ENCODE data around the gene INPP4B. TPM values are rescaled to one million over a fixed set of nuclear protein-coding genes. Genes with fewer than 3 reads are reported as not detected.

INPP4B gene
- total and polyA plus RNA-seq, 2 donors (not counting 1 experiment from before 2014, with no cell fraction given) = 0.03 TPM; not detected in 1

DNA sequence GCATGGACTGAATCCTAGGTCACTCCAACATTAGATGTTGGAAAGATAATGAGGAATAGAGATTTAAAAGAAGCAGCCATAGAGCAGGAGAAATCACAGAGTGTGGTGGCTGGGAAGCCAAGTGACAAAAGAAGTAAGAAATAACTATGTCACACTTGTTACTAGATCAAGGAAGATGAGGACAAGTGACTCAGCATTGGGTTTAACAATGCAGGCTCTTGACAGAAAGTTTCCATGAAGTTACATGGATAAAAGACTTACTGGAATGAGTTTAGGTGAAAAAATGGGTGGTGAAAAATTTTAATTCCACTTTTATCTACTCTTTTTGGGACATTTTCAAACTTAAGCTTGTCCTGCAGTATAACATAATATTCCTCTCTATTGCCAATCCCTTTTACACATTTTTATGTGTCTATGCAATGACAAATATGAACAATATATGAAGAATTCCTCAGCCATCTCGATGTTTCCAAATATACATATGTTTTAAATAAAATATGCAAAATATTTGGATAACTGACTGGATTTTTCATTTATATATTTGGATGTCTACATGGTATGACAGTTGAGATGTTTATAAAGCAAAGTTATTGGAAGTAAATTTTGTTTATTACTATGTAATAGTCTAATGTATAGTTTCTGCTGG, 747.1 kb downstream of the INPP4B start:
- H3K36me3 ChIP-seq (replicated peaks in 1 of 2; ENCODE audit: control extremely low read depth in 1 of 2, control insufficient read depth in 1 of 2, extremely low read depth in 1 of 2, insufficient read depth in 2 of 2, low read length in 1 of 2) = no peaks in the 10 kb centered on the region
- no CpG with 5 or more reads among the region's 1 CpG for WGBS (ENCODE audit: insufficient coverage)
- no peak overlapping the region for H3K27ac Mint-ChIP-seq

DNA sequence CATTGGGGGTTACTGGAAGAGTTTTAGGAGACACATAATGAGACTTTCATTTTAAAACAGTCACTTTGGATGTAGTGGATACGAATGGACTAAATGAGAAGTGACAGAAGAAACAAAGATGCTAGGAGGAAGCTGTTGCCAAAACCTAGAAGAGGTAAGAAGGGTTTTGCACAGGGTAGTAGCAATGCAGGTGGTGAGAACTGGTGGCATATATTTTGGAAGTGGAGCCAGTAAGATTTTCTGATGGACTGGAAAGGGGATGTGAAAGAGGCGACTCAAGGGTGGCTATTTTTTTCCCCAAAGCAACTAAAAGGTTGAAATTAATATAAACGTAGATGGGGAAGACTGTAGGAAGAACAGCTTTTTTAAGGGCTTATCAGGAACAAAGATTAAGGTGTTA, 747.7 kb downstream of the INPP4B start:
- no peaks in the 10 kb centered on the region for H3K9me3 ChIP-seq (ENCODE audit: control extremely low read depth in 1 of 3, control insufficient read depth in 2 of 3, insufficient read depth in 1 of 3, low read length in 2 of 3)
- H3K79me2 ChIP-seq (ENCODE audit: control insufficient read depth, insufficient read depth, low read length) = no peaks in the 10 kb centered on the region
- 84% methylated on average over 3 of the region's 3 CpGs for WGBS (ENCODE audit: insufficient coverage)
- intact Hi-C loops (cut with micrococcal nuclease) = no loop called here
- no peak for TF ChIP-seq EZH2 (IDR thresholded peaks at IDR 0.05; ENCODE audit: borderline replicate concordance, insufficient read depth, low read depth, low read length, poor library complexity, severe bottlenecking)
- TF ChIP-seq, protein P1, sequence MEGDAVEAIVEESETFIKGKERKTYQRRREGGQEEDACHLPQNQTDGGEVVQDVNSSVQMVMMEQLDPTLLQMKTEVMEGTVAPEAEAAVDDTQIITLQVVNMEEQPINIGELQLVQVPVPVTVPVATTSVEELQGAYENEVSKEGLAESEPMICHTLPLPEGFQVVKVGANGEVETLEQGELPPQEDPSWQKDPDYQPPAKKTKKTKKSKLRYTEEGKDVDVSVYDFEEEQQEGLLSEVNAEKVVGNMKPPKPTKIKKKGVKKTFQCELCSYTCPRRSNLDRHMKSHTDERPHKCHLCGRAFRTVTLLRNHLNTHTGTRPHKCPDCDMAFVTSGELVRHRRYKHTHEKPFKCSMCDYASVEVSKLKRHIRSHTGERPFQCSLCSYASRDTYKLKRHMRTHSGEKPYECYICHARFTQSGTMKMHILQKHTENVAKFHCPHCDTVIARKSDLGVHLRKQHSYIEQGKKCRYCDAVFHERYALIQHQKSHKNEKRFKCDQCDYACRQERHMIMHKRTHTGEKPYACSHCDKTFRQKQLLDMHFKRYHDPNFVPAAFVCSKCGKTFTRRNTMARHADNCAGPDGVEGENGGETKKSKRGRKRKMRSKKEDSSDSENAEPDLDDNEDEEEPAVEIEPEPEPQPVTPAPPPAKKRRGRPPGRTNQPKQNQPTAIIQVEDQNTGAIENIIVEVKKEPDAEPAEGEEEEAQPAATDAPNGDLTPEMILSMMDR (IDR thresholded peaks at IDR 0.05) = no peak
- no peak overlapping the region for H3K27ac ChIP-seq (ENCODE audit: low read length in 2 of 2)
- H3K9ac ChIP-seq (ENCODE audit: low read length) = no peak overlapping the region
- DNase-seq (no peak), ATAC-seq (ENCODE audit: low read depth) (no peak)
- H3K4me3 ChIP-seq (ENCODE audit: control extremely low read depth in 1 of 5, extremely low read depth in 1 of 5, insufficient read depth in 1 of 5, low read depth in 2 of 5, low read length in 4 of 5) = no peak overlapping the region
- Mint-ChIP-seq H3K9me3 (ENCODE audit: insufficient read depth) (no peaks in the 10 kb centered on the region), H3K4me3 (no peak overlapping the region), H3K27ac (no peak overlapping the region), H3K4me1 (no peaks in the 10 kb centered on the region), H3K27me3 (no peaks in the 10 kb centered on the region)
- POLR2A ChIA-PET = no interaction called here
- H3K27me3 ChIP-seq (replicated peaks in 1 of 4; ENCODE audit: control extremely low read depth in 1 of 4, control insufficient read depth in 3 of 4, insufficient read depth in 4 of 4, low read length in 3 of 4) = no peaks in the 10 kb centered on the region
- H2AFZ ChIP-seq (ENCODE audit: insufficient read depth, low read depth, low read length, poor library complexity, severe bottlenecking) = no peak overlapping the region
- H3K4me2 ChIP-seq (replicated peaks; ENCODE audit: low read depth, low read length, poor library complexity, severe bottlenecking) = no peak overlapping the region
- H4K20me1 ChIP-seq (ENCODE audit: control insufficient read depth, insufficient read depth, low read length, poor library complexity, severe bottlenecking) = no peaks in the 10 kb centered on the region
- no peaks in the 10 kb centered on the region for H3K4me1 ChIP-seq (ENCODE audit: control insufficient read depth in 2 of 2, insufficient read depth in 2 of 2, low read length in 2 of 2)
- CTCF ChIA-PET = no interaction called here
- no peaks in the 10 kb centered on the region for H3K36me3 ChIP-seq (replicated peaks in 1 of 2; ENCODE audit: control extremely low read depth in 1 of 2, control insufficient read depth in 1 of 2, extremely low read depth in 1 of 2, insufficient read depth in 2 of 2, low read length in 1 of 2)

More for the DNA sequence above, 747.1 kb downstream of the INPP4B start:
- no peaks in the 10 kb centered on the region for H3K27me3 Mint-ChIP-seq
- Histone ChIP-seq H3K79me2 (ENCODE audit: control insufficient read depth, insufficient read depth, low read length) (no peaks in the 10 kb centered on the region), H3K4me1 (ENCODE audit: control insufficient read depth in 2 of 2, insufficient read depth in 2 of 2, low read length in 2 of 2) (no peaks in the 10 kb centered on the region), H2AFZ (ENCODE audit: insufficient read depth, low read depth, low read length, poor library complexity, severe bottlenecking) (no peak overlapping the region), H3K27ac (ENCODE audit: low read length in 2 of 2) (no peak overlapping the region), H4K20me1 (ENCODE audit: control insufficient read depth, insufficient read depth, low read length, poor library complexity, severe bottlenecking) (no peaks in the 10 kb centered on the region), H3K9me3 (ENCODE audit: control extremely low read depth in 1 of 3, control insufficient read depth in 2 of 3, insufficient read depth in 1 of 3, low read length in 2 of 3) (no peaks in the 10 kb centered on the region), H3K4me3 (ENCODE audit: control extremely low read depth in 1 of 5, extremely low read depth in 1 of 5, insufficient read depth in 1 of 5, low read depth in 2 of 5, low read length in 4 of 5) (no peak overlapping the region), H3K27me3 (replicated peaks in 1 of 4; ENCODE audit: control extremely low read depth in 1 of 4, control insufficient read depth in 3 of 4, insufficient read depth in 4 of 4, low read length in 3 of 4) (no peaks in the 10 kb centered on the region), H3K9ac (ENCODE audit: low read length) (no peak overlapping the region), H3K4me2 (replicated peaks; ENCODE audit: low read depth, low read length, poor library complexity, severe bottlenecking) (no peak overlapping the region)
- H3K4me1 Mint-ChIP-seq = no peaks in the 10 kb centered on the region
- no peak for DNase-seq
- no peaks in the 10 kb centered on the region for H3K9me3 Mint-ChIP-seq (ENCODE audit: insufficient read depth)
- TF ChIP-seq, protein P1 (IDR thresholded peaks at IDR 0.05) = no peak
- no peak for TF ChIP-seq EZH2 (IDR thresholded peaks at IDR 0.05; ENCODE audit: borderline replicate concordance, insufficient read depth, low read depth, low read length, poor library complexity, severe bottlenecking)
- intact Hi-C loops (cut with micrococcal nuclease) = no loop called here
- CTCF ChIA-PET = no interaction called here
- no peak for ATAC-seq (ENCODE audit: low read depth)
- H3K4me3 Mint-ChIP-seq = no peak overlapping the region
- POLR2A ChIA-PET = no interaction called here

Measured in B cell (primary cell).